PC-9 (cell line): ENCODE measurements around the gene RBM18.

Experiments used
- CTCF ChIP-seq: fragments of 200-600 bp; sonication (generic); conservative IDR thresholded peaks from 2 replicates; pipeline ENCODE4 v1.6.1; 2017; ENCODE audit warnings: mixed run types, antibody characterized with exemption, mild to moderate bottlenecking, moderate library complexity
- EZH2 ChIP-seq: fragments of 200-600 bp; sonication (generic); IDR thresholded peaks from 2 replicates; pipeline ENCODE4 v1.8.0; 2017; ENCODE audit warnings: antibody characterized with exemption, low read depth

- TF ChIP-seq CTCF (no peak), EZH2 (no peak)
Measured at GRCh38 chr9:122216798-122217418, 47.7 kb downstream of the RBM18 start.
